Erythroblast (primary cell): ENCODE measurements around the gene CDK11B.
A peak's percentile ranks its signal among the peaks of the same experiment; 100 is the strongest.

Experiments
- DNase-seq, 2 experiments: peaks; one replicate each; lab custom pipeline; 2025; lab: John Stamatoyannopoulos, UW
- GATA1 ChIP-seq: IDR thresholded peaks from 2 replicates; pipeline ENCODE4 v1.6.1; 2011; ENCODE audit warnings: low read depth, mild to moderate bottlenecking, control low read depth, low read length, moderate library complexity
- POLR2A ChIP-seq: IDR thresholded peaks from 2 replicates; pipeline ENCODE4 v1.6.1; 2011; ENCODE audit warnings: mild to moderate bottlenecking, low read length

CDK11B gene

DNA sequence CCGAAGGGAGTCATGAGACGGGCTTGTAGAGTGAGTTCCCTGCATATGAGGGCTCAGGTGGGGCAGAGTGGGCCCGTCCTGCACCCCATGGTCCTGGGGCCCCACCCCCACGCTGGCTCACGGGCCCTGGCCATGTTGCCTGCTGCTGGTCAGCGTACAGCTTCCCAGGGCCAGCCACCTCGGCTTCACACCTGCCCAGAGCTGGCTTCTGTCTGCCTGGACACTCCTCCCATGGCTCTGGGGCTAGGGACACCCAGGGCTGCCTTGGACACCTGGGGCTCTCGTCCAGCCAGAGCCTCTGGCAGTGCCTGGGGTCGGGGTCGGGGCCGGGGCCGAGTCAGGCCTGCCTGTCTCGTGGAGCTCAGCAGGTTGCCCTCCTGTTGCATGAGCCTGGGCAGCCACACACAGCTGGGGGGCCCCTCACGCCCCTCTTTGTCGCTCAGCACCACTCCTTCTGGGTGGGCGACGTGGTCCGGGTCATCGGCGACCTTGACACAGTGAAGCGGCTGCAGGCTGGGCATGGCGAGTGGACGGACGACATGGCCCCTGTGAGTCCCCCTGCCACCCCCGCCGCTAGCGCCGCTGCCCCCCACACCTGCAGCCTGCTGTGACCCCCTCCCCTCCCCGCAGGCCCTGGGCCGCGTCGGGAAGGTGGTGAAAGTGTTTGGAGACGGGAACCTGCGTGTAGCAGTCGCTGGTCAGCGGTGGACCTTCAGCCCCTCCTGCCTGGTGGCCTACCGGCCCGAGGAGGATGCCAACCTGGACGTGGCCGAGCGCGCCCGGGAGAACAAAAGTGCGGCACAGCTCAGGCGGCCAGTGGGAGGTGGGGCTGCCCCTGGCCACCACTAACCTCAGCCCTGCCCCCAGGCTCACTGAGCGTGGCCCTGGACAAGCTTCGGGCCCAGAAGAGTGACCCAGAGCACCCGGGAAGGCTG lies 32.3 kb downstream of the CDK11B start:
- DNase-seq = no peak
- no peak for TF ChIP-seq GATA1
- no peak for TF ChIP-seq POLR2A

DNA sequence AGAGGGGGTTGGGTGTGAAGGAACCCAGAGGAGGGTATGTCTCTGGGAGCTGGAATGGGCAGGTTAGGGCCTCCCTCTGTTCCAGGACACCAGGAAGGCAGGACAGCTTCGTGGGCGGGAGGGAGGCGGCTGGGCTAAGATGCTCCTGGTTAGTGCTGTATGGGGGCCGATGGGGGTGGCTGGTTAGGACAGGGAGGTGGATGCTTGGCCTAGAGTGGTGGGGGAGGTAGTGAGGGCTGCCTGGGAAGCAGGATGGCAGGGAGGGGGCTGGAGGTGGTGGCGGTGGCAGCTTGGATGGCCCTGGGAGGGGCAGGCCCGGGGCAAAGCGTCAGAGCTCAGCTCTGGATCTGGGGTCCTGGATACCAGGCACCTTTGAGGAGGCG lies 33.0 kb downstream of the CDK11B start:
- no peak for DNase-seq
- TF ChIP-seq GATA1 (no peak), POLR2A (no peak)

DNA sequence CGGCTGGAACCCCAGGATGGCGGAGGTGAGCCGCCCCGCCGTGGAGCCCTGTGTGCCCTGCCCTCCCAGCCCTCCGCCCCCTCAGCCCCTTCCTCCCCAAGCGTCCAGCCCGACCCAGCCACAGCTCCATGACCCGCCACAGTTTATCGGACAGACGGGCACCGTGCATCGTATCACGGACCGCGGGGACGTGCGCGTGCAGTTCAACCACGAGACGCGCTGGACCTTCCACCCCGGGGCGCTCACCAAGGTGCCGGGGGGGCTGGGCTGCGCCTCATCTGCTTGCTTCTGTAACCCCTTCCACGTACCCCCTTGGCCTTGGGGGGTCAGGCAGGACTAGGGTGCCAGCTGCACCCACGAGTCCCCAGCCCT lies 33.4 kb downstream of the CDK11B start:
- TF ChIP-seq GATA1 = no peak
- TF ChIP-seq POLR2A = no peak
- DNase-seq = no peak

DNA sequence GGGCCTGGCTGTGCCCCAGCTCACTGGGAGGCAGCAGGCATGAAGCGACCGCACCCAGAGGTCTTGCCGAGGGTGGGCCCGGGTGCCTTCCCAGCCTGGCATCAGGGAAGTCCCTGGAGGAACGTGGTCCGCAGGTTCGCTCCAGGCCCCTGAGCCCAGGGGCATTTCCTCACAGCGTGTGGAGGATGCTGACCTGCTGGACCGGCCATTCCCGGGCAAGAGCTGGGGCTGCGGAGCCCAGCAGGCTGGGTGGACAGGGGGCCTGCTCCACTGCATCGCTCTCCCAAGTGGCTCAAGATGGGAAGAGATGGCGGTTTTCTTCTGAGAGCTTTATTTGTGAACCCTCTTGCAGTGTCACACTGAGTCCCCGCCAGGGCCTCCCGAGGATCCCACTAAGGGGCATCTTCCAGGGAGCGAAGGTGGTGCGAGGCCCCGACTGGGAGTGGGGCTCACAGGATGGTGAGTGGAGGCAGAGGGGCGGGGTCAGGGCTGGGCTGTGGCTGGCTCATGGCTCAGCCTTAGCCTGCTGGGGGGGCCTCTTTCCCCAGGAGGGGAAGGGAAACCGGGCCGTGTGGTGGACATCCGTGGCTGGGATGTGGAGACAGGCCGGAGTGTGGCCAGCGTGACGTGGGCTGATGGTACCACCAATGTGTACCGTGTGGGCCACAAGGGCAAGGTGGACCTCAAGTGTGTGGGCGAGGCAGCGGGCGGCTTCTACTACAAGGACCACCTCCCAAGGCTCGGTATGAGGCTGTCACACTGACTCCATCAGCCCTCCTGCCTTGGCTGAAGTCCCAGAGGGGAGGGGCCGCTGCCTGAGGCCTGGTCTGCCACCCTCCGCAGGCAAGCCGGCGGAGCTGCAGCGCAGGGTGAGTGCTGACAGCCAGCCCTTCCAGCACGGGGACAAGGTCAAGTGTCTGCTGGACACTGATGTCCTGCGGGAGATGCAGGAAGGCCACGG lies 34.1 kb downstream of the CDK11B start:
- TF ChIP-seq GATA1 = no peak
- TF ChIP-seq POLR2A = no peak

GRCh38 chr1:1623631-1624442 lies 35.0 kb downstream of the CDK11B start:
- TF ChIP-seq POLR2A (no peak), GATA1 (no peak)

More for the DNA sequence above, 34.1 kb downstream of the CDK11B start:
- peak in 1 of 2 experiments; percentile 18 for DNase-seq

DNA sequence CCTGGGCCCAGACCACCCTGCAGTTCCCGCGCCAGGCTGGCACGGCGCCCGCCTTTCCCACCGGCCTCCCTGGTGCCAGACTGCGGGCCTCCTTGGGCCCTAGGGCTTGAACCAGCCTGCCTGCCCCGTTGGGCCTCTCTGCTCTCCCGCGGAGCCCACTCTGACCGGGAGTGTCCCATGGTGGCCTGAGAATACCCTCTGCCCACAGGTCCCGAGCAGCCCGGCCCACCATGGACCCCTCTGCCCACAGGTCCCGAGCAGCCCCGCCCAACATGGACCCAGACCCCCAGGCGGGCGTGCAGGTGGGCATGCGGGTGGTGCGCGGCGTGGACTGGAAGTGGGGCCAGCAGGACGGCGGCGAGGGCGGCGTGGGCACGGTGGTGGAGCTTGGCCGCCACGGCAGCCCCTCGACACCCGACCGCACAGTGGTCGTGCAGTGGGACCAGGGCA lies 35.6 kb downstream of the CDK11B start:
- DNase-seq = no peak
- TF ChIP-seq POLR2A (no peak), GATA1 (no peak)

More at GRCh38 chr1:1623631-1624442, 35.0 kb downstream of the CDK11B start:
- DNase-seq = no peak

GRCh38 chr1:1622788-1623094 lies 36.1 kb downstream of the CDK11B start:
- DNase-seq = no peak
- no peak for TF ChIP-seq POLR2A

GRCh38 chr1:1622010-1622787 lies 36.6 kb downstream of the CDK11B start:
- DNase-seq = no peak
- TF ChIP-seq GATA1 (no peak), POLR2A (no peak)

GRCh38 chr1:1621173-1622009 lies 37.4 kb downstream of the CDK11B start:
- no peak for DNase-seq
- TF ChIP-seq POLR2A (no peak), GATA1 (no peak)

DNA sequence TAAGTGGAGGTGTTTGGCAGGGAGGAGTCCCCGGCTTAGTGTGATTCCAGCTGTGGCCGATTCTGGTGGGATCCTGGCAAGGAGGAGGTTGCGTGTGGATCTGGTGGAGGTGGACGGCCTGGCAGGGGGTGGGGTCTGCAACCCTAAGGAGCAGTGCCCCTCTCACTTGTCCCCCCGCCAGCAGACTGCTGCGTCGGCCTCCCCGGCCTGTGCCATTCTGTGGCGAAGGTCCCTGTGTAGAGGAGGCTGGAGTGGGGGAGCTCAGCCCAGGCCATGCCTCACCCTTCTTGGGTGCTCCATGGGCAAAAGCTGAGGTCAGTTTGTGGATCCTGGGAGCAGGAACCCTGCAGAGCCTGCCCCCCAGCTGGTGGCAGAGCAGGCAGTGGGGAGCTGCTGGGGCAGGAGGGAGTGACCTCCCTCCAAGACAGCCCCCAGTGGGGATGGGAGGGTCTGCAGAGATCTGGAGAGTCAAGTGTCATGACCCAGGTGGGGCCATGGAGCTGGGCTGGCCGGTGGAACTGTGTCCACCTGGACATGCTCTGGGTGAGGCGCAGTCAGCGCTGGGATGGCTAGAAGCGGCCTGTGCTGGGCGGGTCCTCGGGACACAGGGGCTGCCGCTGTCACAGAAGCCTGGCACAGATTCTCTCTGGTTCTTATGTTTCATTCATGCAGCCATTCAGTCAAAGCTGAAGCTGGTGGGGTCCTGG lies 38.2 kb downstream of the CDK11B start:
- DNase-seq = no peak
- TF ChIP-seq POLR2A (no peak), GATA1 (no peak)

DNA sequence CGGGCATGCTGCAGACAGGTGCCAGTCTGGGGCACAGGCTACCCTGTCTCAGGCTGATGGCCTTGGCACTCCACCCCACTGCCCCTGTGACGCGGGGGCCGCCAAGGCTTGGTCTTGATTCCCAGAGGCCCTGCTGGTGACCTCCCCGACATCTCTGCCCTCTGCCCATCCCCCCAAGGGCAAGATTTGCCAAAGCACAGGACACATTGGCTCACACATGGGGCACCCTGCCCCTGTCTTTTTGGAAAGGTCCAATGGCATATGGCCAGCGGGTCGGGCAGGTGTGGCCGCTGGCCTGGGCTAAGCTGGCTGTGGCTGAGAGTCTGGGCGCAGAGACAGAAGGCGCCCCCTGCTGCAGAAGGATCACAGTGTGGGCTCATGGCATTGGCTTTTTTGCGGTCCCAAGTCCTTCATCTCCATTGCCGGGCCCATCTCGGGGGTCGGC lies 38.9 kb downstream of the CDK11B start:
- no peak for TF ChIP-seq GATA1
- TF ChIP-seq POLR2A = no peak
- DNase-seq = peak; percentile 26 to 37

DNA sequence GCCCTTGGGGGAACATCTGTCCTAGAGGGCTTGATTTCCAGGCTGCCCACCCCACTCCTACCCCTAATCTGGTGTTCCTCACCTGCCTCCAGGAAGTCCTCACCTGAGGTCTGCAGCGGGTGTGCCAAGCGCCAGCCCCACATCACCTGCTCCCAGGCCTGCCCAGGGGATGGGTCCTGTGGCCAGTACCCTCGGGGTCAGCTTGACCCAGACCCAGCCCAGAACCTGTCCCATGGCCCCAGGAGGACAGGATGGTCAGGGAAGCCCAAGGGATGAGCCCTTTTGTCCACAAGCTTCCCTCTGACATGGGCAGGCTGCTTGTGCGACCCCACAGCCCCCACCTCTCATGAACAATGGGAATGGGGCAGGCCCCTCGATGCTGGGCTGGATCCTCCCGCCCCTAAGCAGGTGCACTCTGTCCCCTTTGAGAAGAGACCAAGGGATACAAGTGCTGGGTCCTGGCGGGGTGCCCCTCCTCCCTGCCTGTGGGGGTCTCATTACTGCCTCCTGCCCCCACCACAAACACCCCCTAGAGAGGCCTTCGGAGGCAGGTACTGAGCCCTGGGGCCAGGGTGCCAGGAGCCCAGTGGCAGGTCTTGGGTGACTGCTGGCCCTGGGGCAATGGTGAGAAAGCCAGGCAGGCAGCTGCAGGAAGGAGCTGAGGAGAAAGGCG lies 40.3 kb downstream of the CDK11B start:
- DNase-seq = no peak
- TF ChIP-seq GATA1 (no peak), POLR2A (no peak)
